AG09319 (cell line): ENCODE data around the gene RIT1.

Source experiments
- DNase-seq: peaks from one replicate; pipeline ENCODE4 v3.0.0-alpha.2; 2010; ENCODE audit warnings: low read depth; ENCODE audit errors: extremely low read depth
- TF ChIP-seq, protein P1 (sequence below): IDR thresholded peaks from 2 replicates; pipeline ENCODE4 v1.5.1; 2011; ENCODE audit warnings: low read depth, mild to moderate bottlenecking, inconsistent platforms, low read length, moderate library complexity

RIT1 gene

DNA sequence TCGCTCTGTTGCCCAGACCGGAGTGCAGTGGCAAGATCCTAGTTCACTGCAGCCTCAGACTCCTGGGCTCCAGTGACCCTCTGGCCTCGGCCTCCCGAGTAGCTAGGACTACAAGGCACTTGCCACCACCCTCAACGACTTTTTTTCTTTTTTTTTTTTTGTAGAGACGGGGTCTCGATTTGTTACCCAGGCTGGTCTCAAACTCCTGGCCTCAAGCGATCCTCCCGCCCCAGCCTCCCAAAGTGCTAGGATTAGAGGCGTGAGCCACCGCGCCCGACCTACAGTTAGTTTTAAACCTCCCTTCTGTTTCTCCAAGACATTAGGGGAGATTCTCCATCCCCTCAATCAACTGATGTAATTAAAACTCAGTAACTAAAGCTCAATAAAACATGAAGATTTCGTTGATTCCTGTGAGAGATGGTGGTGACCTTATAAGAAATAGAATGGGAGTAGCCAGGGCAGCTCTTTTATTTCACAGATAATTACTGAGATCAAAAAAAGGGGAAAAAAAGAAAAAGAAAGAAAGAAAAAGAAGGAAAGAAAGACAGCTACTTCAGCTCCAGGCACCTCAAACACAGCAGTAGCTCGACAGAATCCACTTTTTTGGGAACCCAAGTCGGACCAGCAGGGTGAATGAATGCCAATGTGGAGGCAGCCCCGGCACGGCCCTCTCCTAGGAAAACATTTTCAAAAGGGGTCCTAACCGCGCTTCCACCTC lies 54.7 kb downstream of the RIT1 start:
- DNase-seq = no peak
- TF ChIP-seq, protein P1, sequence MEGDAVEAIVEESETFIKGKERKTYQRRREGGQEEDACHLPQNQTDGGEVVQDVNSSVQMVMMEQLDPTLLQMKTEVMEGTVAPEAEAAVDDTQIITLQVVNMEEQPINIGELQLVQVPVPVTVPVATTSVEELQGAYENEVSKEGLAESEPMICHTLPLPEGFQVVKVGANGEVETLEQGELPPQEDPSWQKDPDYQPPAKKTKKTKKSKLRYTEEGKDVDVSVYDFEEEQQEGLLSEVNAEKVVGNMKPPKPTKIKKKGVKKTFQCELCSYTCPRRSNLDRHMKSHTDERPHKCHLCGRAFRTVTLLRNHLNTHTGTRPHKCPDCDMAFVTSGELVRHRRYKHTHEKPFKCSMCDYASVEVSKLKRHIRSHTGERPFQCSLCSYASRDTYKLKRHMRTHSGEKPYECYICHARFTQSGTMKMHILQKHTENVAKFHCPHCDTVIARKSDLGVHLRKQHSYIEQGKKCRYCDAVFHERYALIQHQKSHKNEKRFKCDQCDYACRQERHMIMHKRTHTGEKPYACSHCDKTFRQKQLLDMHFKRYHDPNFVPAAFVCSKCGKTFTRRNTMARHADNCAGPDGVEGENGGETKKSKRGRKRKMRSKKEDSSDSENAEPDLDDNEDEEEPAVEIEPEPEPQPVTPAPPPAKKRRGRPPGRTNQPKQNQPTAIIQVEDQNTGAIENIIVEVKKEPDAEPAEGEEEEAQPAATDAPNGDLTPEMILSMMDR = no peak

DNA sequence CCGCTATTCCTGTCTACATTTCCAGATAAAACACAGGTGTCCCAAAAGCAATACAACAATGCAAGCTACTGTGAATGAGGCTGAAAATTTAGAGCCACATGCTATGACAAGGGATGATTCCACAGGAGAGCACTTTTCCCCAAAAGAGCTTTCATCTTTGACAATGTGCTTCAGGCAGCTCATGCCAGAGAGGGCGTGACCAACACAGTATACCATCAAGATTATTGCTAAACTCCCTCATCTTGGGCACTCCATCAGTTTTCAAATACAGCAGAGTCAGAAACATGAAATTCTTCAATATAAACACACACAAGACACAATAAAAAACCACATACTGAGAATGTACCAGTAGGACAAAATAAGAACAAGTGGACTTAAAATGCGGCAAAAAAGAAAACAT lies 60.8 kb downstream of the RIT1 start:
- no peak for DNase-seq
- TF ChIP-seq, protein P1 = no peak

DNA sequence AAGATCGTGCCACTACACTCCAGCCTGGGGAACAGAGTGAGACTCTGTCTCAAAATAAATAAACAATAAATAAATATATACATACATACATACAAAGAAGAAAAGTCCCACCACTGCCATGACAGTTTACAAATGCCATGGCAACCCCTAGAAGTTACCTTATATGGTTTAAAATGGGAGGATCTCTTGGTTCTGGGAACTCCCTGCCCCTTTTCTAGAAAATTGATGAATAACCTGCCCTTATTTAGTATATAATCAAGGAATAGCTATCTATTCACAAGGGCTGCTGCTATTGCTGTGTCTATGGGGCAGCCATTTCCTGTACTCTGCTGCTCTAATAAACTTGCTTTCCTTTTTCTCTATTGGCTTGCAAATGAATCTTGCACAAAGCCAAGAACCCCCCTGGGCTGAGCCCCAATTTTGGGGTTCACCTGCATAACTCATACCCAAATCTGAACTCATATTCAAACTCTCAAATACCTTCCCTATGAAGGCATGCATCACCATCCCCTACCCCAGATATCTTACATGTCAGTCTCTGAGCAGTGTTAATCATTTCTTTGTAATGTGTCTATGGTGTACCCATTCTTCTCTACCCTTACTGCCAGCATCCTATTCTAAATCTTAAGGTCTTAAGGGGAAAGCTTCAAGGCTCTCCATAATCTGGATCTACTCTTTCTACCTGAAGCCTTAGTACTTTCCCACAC lies 63.2 kb downstream of the RIT1 start:
- no peak for DNase-seq
- TF ChIP-seq, protein P1 = no peak
